Suppressor macrophage treated with lipopolysaccharide for 4 hours (primary cell): ENCODE results near the gene OGT.
"Not testable (repeated sequence)": the region's sequence is repeated elsewhere in the genome, so short reads cannot be mapped to it uniquely, and the experiment has no call there.

Source experiments
- DNase-seq: peaks from one replicate; pipeline ENCODE4 v3.0.0-alpha.2; 2020

OGT gene

GRCh38 chrX:71541210-71542022 is 8.5 kb downstream of the OGT start:
- DNase-seq = peak; percentile 74

GRCh38 chrX:71542411-71542810 is 9.5 kb downstream of the OGT start:
- peak; percentile 50 for DNase-seq

GRCh38 chrX:71542825-71543224 is 9.9 kb downstream of the OGT start:
- DNase-seq = no peak

- peak; percentile 19 for DNase-seq
Observed at GRCh38 chrX:71543316-71543715, 10.4 kb downstream of the OGT start.

GRCh38 chrX:71545364-71545763 is 12.5 kb downstream of the OGT start:
- DNase-seq = no peak

- no peak for DNase-seq
Observed at GRCh38 chrX:71546879-71547278, 14.0 kb downstream of the OGT start.

- DNase-seq = no peak
Observed at GRCh38 chrX:71547339-71547738, 14.4 kb downstream of the OGT start.

GRCh38 chrX:71549986-71550385 is 17.1 kb downstream of the OGT start:
- no peak for DNase-seq

- DNase-seq = no peak
Observed at GRCh38 chrX:71550578-71550977, 17.7 kb downstream of the OGT start.

- DNase-seq = no peak
Observed at GRCh38 chrX:71556036-71556435, 23.1 kb downstream of the OGT start.

- no peak for DNase-seq
Observed at GRCh38 chrX:71558920-71559319, 26.0 kb downstream of the OGT start.

GRCh38 chrX:71559773-71560172 is 26.9 kb downstream of the OGT start:
- DNase-seq = not testable (repeated sequence)

- DNase-seq = no peak
Observed at GRCh38 chrX:71563921-71564320, 31.0 kb downstream of the OGT start.

GRCh38 chrX:71565474-71566041 is 32.7 kb downstream of the OGT start:
- DNase-seq = no peak

GRCh38 chrX:71571390-71571789 is 38.5 kb downstream of the OGT start:
- not testable (repeated sequence) for DNase-seq

GRCh38 chrX:71573590-71573989 is 40.7 kb downstream of the OGT start:
- DNase-seq = no peak

GRCh38 chrX:71577682-71578081 is 44.8 kb downstream of the OGT start:
- no peak for DNase-seq

- no peak for DNase-seq
Observed at GRCh38 chrX:71578253-71579135, 45.6 kb downstream of the OGT start, which contains the start of gene GCNA. Gene GCNA, plus strand, starts transcription at chrX:71578437. Its CDS starts 2,385 bp downstream, at chrX:71580822.

- DNase-seq = no peak
Observed at GRCh38 chrX:71579136-71579989, 46.5 kb downstream of the OGT start.

GRCh38 chrX:71579990-71580380 is 47.1 kb downstream of the OGT start:
- no peak for DNase-seq

- DNase-seq = no peak
Observed at GRCh38 chrX:71581210-71581609, 48.3 kb downstream of the OGT start.

- no peak for DNase-seq
Observed at GRCh38 chrX:71586929-71587328, 54.0 kb downstream of the OGT start.

- DNase-seq = not testable (repeated sequence)
Observed at GRCh38 chrX:71593210-71593609, 60.3 kb downstream of the OGT start.
